Kidney (tissue), 14 donors: ENCODE measurements around the gene ACVRL1. TPM values are rescaled to one million over a fixed set of nuclear protein-coding genes. Genes with fewer than 3 reads are reported as not detected.
A peak's percentile ranks its signal among the peaks of the same experiment; 100 is the strongest.

ENCODE experiments used
- DNase-seq, 5 donors: peaks; one replicate each; pipeline ENCODE4 v3.0.0-alpha.2; 2013 to 2020
- FAIRE-seq: peaks from 2 replicates; lab custom pipeline; 2012; peaks lifted over from hg19 to GRCh38; lab: Jason Lieb, UNC
- H3K27ac ChIP-seq, 2 donors: one replicate each; pipeline ENCODE4 v1.7.0; 2013; ENCODE audit warnings: low read depth in 2 of 2, low read length in 2 of 2, inconsistent platforms in 1 of 2
- H3K27me3 ChIP-seq: one replicate; pipeline ENCODE4 v1.7.1; 2013; ENCODE audit warnings: low read length, inconsistent platforms; ENCODE audit not compliant: control insufficient read depth, insufficient read depth
- H3K36me3 ChIP-seq, 3 donors: one replicate each; pipeline versions ENCODE4 v1.7.0 to v1.7.1; 2013; ENCODE audit warnings: low read length in 3 of 3, control low read depth in 1 of 3, inconsistent platforms in 1 of 3; ENCODE audit not compliant: insufficient read depth in 3 of 3, control insufficient read depth in 2 of 3
- H3K4me1 ChIP-seq, 3 donors: one replicate each; pipeline versions ENCODE4 v1.7.0 to v1.7.1; 2013; ENCODE audit warnings: low read length in 3 of 3, inconsistent platforms in 1 of 3, low read depth in 1 of 3; ENCODE audit not compliant: control insufficient read depth in 2 of 3, insufficient read depth in 2 of 3
- H3K4me3 ChIP-seq, 3 donors: one replicate each; pipeline versions ENCODE4 v1.7.0 to v1.8.1; 2013; ENCODE audit warnings: low read length in 3 of 3, control low read depth in 1 of 3, inconsistent platforms in 1 of 3
- H3K9ac ChIP-seq, 3 donors: one replicate each; pipeline versions ENCODE4 v1.7.0 to v1.7.1; 2013; ENCODE audit warnings: low read length in 3 of 3, control low read depth in 1 of 3, inconsistent platforms in 1 of 3
- H3K9me3 ChIP-seq, 3 donors: one replicate each; pipeline versions ENCODE4 v1.7.0 to v1.7.1; 2013; ENCODE audit warnings: low read length in 3 of 3, control low read depth in 1 of 3, inconsistent platforms in 1 of 3; ENCODE audit not compliant: control insufficient read depth in 2 of 3, insufficient read depth in 1 of 3
- CTCF ChIP-seq: IDR thresholded peaks from 3 replicates; pipeline ENCODE4 v1.5.1; 2012; ENCODE audit warnings: mild to moderate bottlenecking, moderate library complexity, borderline replicate concordance; ENCODE audit not compliant: insufficient read depth; ENCODE audit errors: extremely low read depth
- intact Hi-C: fragments of 100-400 bp; cut with DNase I; formaldehyde crosslinking; loops from one replicate; pipeline ENCODE4 v1.11.1; 2022
- polyA plus RNA-seq: library from polyadenylated mRNA; stranded (reverse); fragments of 350-450 nt; fragmentation: Illumina TruSeq; extraction: RNeasy Lipid Tissue Mini Kit (QIAGEN cat#74804); gene quantifications from one replicate; pipeline ENCODE4 v1.2.3, GENCODE V29; 2014; ENCODE audit warnings: low read depth, low replicate concordance; ENCODE audit not compliant: insufficient read depth
- total RNA-seq: library from RNA; stranded (reverse); fragmentation: NEBNext Ultra II Directional; extraction: Animal tissue kit (Norgen Biotek cat#: 25700); gene quantifications from one replicate; pipeline ENCODE4 v1.2.1, GENCODE V29; 2021
- donor health status: control.
- donor health status: control.
- donor health status: control.
- donor health status: control.
- donor health status: control.
- donor health status: DM: yes; HTN: yes; CAD: no.
- donor health status: Normal renal cell carcinoma (clear cell type).

Gene ACVRL1
- total and polyA plus RNA-seq, 2 donors from 2014 or later = 29.1 to 88.4 TPM

- no peaks in the 10 kb centered on the region for H3K9me3 ChIP-seq
- no peak for TF ChIP-seq CTCF
- no peak overlapping the region for H3K9ac ChIP-seq
- H3K4me1 ChIP-seq = peaks cover 0 to 6% (median 6%) of the 10 kb centered on the region in 3 donors
- no peaks in the 10 kb centered on the region for H3K27me3 ChIP-seq
- no peak overlapping the region for H3K4me3 ChIP-seq
- no peak for FAIRE-seq
- peak overlapping the region; percentile 12 to 25 for H3K27ac ChIP-seq
- intact Hi-C loops = loop anchor here (10.0 kb wide), 1 partner anchor 88 kb away; no protein-coding TSS in a partner anchor
- peak in 2 of 5 donors; percentile 42 to 48 for DNase-seq
- no peaks in the 10 kb centered on the region for H3K36me3 ChIP-seq
Observed at GRCh38 chr12:51897181-51897580, 10.1 kb upstream of the ACVRL1 start.

DNA sequence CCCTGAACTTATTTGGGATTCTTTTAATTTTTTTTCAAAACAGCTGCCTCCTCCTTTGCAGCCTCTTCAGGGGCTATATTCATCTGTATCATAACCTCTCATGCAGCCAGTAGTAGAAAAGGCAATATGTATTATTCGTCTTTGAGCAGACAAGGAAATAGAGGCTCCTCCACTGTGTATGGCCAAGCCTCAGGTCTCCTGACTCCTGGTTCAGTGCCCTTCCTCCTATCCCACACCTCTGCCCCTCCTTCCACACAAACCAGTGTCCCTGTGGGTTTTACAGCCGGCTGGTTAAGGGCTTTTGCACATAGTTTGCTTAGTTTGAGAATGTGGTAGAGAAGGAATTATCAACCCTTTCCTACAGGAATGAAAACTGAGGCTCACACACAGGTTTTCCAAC, 8.8 kb upstream of the ACVRL1 start:
- no peak for TF ChIP-seq CTCF
- DNase-seq = no peak
- no peaks in the 10 kb centered on the region for H3K9me3 ChIP-seq
- intact Hi-C loops = loop anchor here (10.0 kb wide), 1 partner anchor 86 kb away; no protein-coding TSS in a partner anchor
- H3K9ac ChIP-seq = no peak overlapping the region
- no peak overlapping the region for H3K4me3 ChIP-seq
- FAIRE-seq = no peak
- peaks cover 0 to 6% (median 6%) of the 10 kb centered on the region in 3 donors for H3K4me1 ChIP-seq
- H3K27ac ChIP-seq = no peak overlapping the region
- no peaks in the 10 kb centered on the region for H3K27me3 ChIP-seq
- no peaks in the 10 kb centered on the region for H3K36me3 ChIP-seq

GRCh38 chr12:51898937-51899336, 8.4 kb upstream of the ACVRL1 start:
- FAIRE-seq = no peak
- H3K9me3 ChIP-seq = no peaks in the 10 kb centered on the region
- intact Hi-C loops = loop anchor here (10.0 kb wide), 1 partner anchor 86 kb away; no protein-coding TSS in a partner anchor
- no peak for TF ChIP-seq CTCF
- no peaks in the 10 kb centered on the region for H3K27me3 ChIP-seq
- peaks cover 0 to 6% (median 6%) of the 10 kb centered on the region in 3 donors for H3K4me1 ChIP-seq
- peak overlapping the region in 1 of 2 donors; percentile 20 for H3K27ac ChIP-seq
- no peak overlapping the region for H3K9ac ChIP-seq
- no peaks in the 10 kb centered on the region for H3K36me3 ChIP-seq
- no peak overlapping the region for H3K4me3 ChIP-seq
- peak in 1 of 5 donors; percentile 38 for DNase-seq
